HS-5 (cell line): ENCODE results near the gene SORD.

Source experiments
- DNase-seq: peaks from one replicate; pipeline ENCODE4 v3.0.0-alpha.2; 2012; ENCODE audit warnings: low read depth

The SORD gene

DNA sequence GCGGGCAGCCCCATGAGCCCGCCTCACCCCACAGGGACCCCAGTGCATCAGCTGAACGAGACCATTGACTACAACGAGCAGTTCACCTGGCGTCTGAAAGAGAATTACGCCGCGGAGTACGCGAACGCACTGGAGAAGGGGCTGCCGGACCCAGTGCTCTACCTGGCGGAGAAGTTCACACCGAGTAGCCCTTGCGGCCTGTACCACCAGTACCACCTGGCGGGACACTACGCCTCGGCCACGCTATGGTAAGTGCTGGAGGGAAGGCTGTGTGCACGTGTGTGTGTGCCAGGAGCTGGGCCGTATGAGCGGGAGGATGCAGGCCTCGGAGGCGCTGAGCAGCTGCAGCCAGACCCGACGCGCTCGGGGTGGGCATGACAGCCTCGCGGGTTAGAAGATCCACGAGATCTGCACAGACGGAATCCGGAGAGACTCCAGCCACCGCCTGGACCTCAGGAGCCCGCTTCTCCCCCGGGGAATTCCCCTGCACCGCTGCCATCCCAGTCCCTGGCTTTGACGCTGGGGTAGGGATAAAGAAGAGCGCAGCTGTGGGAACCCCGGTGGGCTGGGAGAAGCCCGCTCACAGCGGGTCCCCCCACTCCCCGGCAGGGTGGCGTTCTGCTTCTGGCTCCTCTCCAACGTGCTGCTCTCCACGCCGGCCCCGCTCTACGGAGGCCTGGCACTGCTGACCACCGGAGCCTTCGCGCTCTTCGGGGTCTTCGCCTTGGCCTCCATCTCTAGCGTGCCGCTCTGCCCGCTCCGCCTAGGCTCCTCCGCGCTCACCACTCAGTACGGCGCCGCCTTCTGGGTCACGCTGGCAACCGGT is 93.7 kb downstream of the SORD start:
- DNase-seq: no peak

DNA sequence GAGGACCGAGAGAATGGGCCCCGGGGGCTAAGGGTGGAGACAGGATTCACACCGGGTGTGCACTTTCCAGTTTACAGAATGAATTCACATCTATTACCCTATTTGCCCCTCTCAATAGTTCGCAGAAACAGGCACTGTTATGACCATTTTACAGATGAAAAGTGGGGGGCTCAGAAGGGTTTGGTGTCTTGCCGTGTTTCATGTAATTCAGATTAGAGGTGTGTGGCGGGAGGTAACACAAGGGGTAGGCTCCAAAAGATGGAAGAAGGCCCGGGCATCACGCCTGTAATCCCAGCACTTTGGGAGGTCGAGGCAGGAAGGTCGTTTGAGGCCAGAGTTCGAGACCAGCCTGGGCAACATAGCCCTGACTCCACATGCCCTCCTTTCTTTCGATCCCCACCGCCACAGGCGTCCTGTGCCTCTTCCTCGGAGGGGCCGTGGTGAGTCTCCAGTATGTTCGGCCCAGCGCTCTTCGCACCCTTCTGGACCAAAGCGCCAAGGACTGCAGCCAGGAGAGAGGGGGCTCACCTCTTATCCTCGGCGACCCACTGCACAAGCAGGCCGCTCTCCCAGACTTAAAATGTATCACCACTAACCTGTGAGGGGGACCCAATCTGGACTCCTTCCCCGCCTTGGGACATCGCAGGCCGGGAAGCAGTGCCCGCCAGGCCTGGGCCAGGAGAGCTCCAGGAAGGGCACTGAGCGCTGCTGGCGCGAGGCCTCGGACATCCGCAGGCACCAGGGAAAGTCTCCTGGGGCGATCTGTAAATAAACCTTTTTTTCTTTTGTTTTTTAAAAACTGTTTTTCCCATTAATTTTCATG is 94.5 kb downstream of the SORD start:
- no peak for DNase-seq

DNA sequence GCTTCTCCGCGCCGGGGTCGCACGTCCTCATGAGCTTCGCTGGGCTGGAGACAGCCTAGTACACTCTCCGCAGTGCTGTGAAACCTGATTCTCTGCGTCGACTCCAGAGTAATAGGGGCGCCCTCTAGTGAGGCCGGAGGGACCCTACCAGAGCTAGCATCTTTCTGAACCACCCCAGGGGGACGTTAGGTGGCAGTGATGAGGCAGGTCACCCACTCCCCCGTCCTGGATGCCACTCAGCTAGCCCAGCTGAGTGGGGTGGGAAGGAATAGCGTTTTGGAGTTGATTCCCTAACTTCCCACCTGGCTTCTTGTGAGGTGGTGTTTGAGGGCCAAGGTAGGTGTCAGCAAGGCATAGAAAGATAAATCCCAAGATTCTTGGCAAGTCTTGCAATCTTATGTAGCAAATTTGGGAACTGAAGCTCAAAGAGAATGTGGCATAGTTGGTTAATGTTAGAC is 95.2 kb downstream of the SORD start:
- DNase-seq: peak; percentile 31

DNA sequence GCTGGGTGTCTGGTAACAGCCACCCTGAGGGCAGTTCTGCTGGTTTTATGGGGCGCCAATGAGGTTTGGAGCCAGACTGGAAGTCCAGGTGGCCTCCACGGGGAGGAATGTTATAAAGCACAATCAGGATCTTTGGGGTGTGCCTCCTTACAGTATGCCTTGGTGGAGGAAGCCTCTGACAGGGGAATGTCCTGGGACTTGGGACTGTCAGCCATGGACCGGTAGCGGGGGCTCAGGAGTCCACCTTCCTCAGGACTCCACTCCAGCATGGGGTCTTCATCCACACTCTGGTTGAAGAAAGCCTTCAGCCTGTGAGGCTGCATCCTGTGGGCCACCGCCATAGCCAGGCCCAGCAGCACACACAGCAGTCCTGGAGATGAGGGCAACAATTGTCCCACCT is 96.0 kb downstream of the SORD start:
- DNase-seq: no peak

DNA sequence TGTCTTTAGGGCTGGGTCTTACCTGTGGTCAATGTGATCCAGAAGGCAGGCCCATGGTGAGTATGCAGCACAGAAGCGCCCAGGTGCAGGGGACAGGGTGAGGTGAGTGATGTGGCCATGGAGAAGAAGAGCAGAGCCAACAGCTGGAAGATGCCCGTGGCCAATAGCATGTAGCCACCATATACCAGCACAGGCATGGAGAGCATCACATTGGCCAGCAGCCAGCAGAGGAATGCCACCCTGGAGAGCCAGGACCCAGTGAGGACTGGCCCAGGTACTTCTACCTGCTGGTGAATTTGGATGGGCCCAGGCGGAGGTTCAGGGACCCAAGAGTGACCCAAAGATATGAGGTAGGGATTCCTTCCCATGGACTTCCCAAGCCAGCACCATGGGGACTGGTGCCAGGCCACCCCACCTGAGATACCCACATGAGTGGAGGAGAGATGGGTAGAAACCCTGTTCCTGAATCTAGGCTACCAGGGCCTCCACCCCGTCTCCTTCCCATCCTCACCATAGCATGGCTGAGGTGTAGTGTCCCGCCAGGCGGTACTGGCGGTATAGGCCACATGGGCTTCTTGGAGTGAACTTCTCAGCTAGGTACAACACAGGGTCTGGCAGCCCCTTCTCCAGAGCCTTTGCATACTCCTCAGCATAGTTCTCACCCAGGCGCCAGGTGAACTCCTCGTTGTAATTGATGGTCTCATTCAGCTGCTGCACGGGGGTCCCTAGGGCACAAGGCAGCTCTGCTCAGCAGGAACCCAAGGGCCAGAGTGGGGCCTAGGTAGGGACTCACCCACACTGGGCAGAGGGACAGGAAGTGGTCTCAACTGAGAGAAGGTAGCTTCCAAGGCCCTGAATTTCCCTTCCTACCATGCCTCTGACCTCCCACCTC is 97.3 kb downstream of the SORD start:
- no peak for DNase-seq

DNA sequence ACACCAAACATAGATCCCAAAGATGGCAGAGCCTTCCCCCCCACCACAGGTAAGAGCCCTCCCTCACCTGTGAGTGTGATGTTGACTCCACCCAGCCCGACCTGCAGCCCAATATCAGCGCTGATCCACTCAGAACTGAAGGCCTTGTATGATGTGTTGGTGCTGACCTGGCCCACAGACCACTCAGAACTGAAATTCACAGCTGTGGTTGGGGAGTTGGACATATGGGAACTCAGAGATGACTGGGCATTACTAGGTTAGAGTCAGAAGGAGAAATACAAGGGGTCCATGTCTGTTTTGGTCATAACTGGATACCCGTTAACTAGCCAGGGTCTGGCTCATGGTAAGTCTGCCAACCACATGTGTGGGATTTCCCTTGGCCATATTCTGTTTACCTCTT is 98.0 kb downstream of the SORD start:
- no peak for DNase-seq

DNA sequence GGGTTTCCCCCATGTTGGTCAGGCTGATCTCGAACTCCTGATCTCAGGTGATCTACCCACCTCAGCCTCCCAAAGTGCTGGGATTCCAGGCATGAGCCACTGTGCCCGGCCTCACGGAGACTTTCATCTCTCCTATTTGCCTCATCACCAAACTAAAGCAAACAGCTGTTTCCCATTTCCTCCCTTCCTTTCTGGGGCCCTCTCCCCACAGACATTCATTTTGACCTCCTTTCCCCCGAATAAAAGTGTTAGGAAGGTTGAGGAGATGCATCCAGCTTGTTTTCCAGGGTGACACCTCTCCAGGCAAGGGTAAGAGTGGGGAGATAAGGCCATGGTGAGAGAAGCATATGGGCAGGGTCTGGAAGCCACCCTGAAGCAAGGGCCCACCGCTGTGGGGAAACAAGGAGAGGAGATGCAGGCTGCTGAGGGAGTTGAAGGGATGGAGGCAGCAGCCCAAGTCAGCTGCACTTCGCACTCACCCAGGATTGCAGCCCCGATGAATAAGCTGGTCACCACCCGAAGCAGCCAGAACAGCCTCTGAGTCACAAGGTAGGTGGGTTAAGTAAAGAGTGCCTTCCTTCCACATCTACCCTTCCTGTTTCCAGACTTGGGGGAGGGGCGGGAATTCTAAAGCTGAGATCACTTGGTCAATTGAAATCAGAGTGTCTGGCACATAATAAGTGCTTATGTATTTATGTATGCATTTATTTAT is 98.9 kb downstream of the SORD start:
- DNase-seq: peak; percentile 78

DNA sequence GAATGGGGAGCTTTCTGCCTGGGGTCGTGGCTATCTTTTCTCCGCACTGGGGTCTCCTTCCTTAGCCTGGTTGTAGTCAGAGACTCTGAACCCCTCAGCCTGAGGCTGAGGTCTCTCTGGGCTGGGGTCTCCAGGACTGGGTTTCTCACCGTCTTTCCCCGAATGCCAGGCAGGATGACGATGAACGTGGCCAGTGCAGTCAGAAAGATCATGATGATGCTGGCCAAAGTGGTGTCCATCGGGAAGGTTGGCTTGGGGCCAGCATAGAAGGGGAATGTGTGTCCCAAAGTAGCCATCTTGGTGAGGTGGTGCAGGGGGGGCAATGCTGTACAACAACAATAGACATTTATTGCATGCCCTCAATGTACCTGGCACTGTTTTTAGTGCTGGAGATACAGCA is 99.7 kb downstream of the SORD start:
- no peak for DNase-seq

DNA sequence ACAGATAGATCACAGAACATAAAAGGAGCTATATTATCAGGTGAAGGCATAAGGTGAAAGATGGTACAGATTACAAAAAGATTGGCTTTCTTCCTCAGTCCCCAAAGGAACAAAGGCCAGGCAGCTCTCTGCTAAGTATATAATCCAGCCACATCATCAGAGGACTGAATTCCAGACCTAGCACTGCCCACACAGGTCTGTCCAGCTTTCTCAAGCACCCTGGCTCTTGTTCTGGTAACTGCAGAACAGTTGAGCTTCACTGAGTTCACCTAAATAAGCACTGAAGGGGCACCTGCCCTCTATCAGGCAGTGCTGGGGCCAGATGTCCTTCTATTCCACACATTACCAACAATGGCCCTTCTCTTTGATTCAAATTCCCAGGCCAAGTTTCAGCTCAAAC is 100.4 kb downstream of the SORD start:
- no peak for DNase-seq

DNA sequence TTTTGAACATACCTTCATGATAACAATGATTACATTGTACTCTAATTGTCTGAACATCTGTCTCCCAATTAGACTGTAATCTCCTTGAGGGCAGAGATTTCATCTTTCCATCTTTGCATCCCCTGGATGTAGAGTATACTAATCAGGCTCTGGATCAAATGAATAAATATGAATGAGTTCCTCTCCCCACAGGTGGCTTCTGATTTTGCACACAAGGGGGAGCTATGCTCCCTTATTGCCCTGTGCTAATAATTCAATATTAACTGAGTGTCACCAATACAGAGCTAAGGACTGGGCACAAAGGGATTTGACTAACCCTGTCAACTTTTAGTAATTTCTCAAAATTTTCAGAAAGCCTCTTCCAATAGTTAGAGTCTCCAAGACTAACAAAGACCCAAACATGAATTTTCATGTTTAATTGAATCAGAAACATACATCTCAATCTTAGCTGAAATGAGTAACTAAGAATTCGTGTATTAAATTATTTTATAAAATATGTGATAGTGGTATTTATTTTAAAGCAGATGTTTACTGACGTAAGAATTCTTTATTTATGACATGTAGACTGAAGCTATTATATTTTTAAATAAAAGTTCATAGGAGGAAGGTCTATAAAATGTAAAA is 103.7 kb downstream of the SORD start:
- DNase-seq: no peak
